GM23338 (cell line): ENCODE measurements around the gene SPDYE1.
"Not testable (repeated sequence)": the region's sequence is repeated elsewhere in the genome, so short reads cannot be mapped to it uniquely, and the experiment has no call there.

Source experiments
- CREB1 ChIP-seq: fragments of 250-450 bp; sonication (Bioruptor Pico); IDR thresholded peaks from 2 replicates; pipeline ENCODE4 v1.5.0; 2020; ENCODE audit warnings: low read depth, mild to moderate bottlenecking, moderate library complexity
- CTCF ChIP-seq, 2 experiments: fragments of 200-600 bp in 1 of 2; sonication (generic) in 1 of 2; conservative IDR thresholded peaks; 2 replicates each; pipeline versions ENCODE4 v1.5.1 to v1.6.1; 2016 to 2017; ENCODE audit warnings: antibody characterized with exemption in 2 of 2, low read depth in 2 of 2, mild to moderate bottlenecking in 2 of 2, moderate library complexity in 1 of 2
- ETS1 ChIP-seq: IDR thresholded peaks from 2 replicates; pipeline ENCODE4 v1.6.1; 2016; ENCODE audit warnings: antibody characterized with exemption
- EZH2 ChIP-seq: fragments of 200-600 bp; sonication (generic); IDR thresholded peaks from one replicate; pipeline ENCODE4 v1.8.0; 2017; ENCODE audit warnings: antibody characterized with exemption, mild to moderate bottlenecking, low read depth; ENCODE audit not compliant: unreplicated experiment
- EZH2phosphoT487 ChIP-seq: fragments of 200-600 bp; sonication (generic); IDR thresholded peaks from one replicate; pipeline ENCODE4 v1.8.1; 2018; ENCODE audit warnings: antibody characterized with exemption; ENCODE audit not compliant: unreplicated experiment
- JUNB ChIP-seq: IDR thresholded peaks from one replicate; pipeline ENCODE4 v1.6.1; 2016; ENCODE audit warnings: antibody characterized with exemption; ENCODE audit not compliant: unreplicated experiment
- POLR2AphosphoS5 ChIP-seq: IDR thresholded peaks from 2 replicates; pipeline ENCODE4 v1.6.1; 2016; ENCODE audit warnings: antibody characterized with exemption, low read depth
- REST ChIP-seq: IDR thresholded peaks from one replicate; pipeline ENCODE4 v1.6.1; 2018; ENCODE audit warnings: antibody characterized with exemption; ENCODE audit not compliant: unreplicated experiment
- STAT1 ChIP-seq: IDR thresholded peaks from one replicate; pipeline ENCODE4 v1.6.1; 2016; ENCODE audit warnings: antibody characterized with exemption; ENCODE audit not compliant: unreplicated experiment

- not testable (repeated sequence) for TF ChIP-seq CTCF (conservative IDR thresholded peaks at IDR 0.05; ENCODE audit: low read depth in 2 of 2); POLR2AphosphoS5; EZH2; EZH2phosphoT487; CREB1; REST; STAT1; ETS1; JUNB
These were observed 31.7 kb downstream of the SPDYE1 start for GRCh38 chr7:44029433-44029832.
